NCI-H82 treated with DMSO at 0.1 percent for 48 hours (cell line): ENCODE results near the gene SERPINE2.

ENCODE experiments used
- DNase-seq: peaks from one replicate; lab custom pipeline; 2025; ENCODE audit not compliant: unreplicated experiment; lab: John Stamatoyannopoulos, UW

Gene SERPINE2

GRCh38 chr2:224039080-224039769 is at the start of gene SERPINE2:
Gene SERPINE2 (minus strand): TSS chr2:224039286. CDS start chr2:224001900, 37,386 bp downstream.
- DNase-seq, result peak; percentile 59

- no peak for DNase-seq
Observed at GRCh38 chr2:224086226-224086914, 47.3 kb upstream of the SERPINE2 start.

- no peak for DNase-seq
Observed at GRCh38 chr2:224085811-224086210, 46.7 kb upstream of the SERPINE2 start.

- no peak for DNase-seq
Observed at GRCh38 chr2:224085246-224085645, 46.2 kb upstream of the SERPINE2 start.

GRCh38 chr2:224084266-224084892 is 45.3 kb upstream of the SERPINE2 start:
- no peak for DNase-seq

- no peak for DNase-seq
Observed at GRCh38 chr2:224083638-224084037, 44.6 kb upstream of the SERPINE2 start.

GRCh38 chr2:224078656-224079055 is 39.6 kb upstream of the SERPINE2 start:
- no peak for DNase-seq

- DNase-seq, result no peak
Observed at GRCh38 chr2:224077773-224078507, 38.9 kb upstream of the SERPINE2 start.

- DNase-seq, result no peak
Observed at GRCh38 chr2:224075588-224075987, 36.5 kb upstream of the SERPINE2 start.

- no peak for DNase-seq
Observed at GRCh38 chr2:224073676-224074075, 34.6 kb upstream of the SERPINE2 start.

GRCh38 chr2:224072541-224073188 is 33.6 kb upstream of the SERPINE2 start:
- no peak for DNase-seq

GRCh38 chr2:224069172-224069571 is 30.1 kb upstream of the SERPINE2 start:
- DNase-seq, result no peak

GRCh38 chr2:224063298-224063648 is 24.2 kb upstream of the SERPINE2 start:
- no peak for DNase-seq

GRCh38 chr2:224062481-224063297 is 23.6 kb upstream of the SERPINE2 start:
- peak; percentile 39 for DNase-seq

- DNase-seq, result no peak
Observed at GRCh38 chr2:224060783-224061482, 21.8 kb upstream of the SERPINE2 start.

GRCh38 chr2:224059178-224059577 is 20.1 kb upstream of the SERPINE2 start:
- no peak for DNase-seq

GRCh38 chr2:224058048-224058775 is 19.1 kb upstream of the SERPINE2 start:
- DNase-seq, result no peak

- DNase-seq, result no peak
Observed at GRCh38 chr2:224056889-224057288, 17.8 kb upstream of the SERPINE2 start.

- no peak for DNase-seq
Observed at GRCh38 chr2:224055101-224055500, 16.0 kb upstream of the SERPINE2 start.
